22Rv1 (cell line): Measurements from ENCODE around the gene ICA1.

Experiments
- ZFX ChIP-seq: fragments of 450-650 bp; IDR thresholded peaks from 2 replicates; pipeline ENCODE4 v1.6.1; 2017; ENCODE audit warnings: antibody characterized with exemption, borderline replicate concordance
- TF ChIP-seq, protein P1 (sequence below): fragments of 450-650 bp; IDR thresholded peaks from 2 replicates; pipeline ENCODE4 v1.5.1; 2017; ENCODE audit warnings: mild to moderate bottlenecking

GRCh38 chr7:8221567-8221966 lies 40.4 kb downstream of the ICA1 start:
- TF ChIP-seq, protein P1, sequence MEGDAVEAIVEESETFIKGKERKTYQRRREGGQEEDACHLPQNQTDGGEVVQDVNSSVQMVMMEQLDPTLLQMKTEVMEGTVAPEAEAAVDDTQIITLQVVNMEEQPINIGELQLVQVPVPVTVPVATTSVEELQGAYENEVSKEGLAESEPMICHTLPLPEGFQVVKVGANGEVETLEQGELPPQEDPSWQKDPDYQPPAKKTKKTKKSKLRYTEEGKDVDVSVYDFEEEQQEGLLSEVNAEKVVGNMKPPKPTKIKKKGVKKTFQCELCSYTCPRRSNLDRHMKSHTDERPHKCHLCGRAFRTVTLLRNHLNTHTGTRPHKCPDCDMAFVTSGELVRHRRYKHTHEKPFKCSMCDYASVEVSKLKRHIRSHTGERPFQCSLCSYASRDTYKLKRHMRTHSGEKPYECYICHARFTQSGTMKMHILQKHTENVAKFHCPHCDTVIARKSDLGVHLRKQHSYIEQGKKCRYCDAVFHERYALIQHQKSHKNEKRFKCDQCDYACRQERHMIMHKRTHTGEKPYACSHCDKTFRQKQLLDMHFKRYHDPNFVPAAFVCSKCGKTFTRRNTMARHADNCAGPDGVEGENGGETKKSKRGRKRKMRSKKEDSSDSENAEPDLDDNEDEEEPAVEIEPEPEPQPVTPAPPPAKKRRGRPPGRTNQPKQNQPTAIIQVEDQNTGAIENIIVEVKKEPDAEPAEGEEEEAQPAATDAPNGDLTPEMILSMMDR: no peak
- no peak for TF ChIP-seq ZFX
